ENCODE measurements around the gene DBET. TPM values are rescaled to one million over a fixed set of nuclear protein-coding genes. Genes with fewer than 3 reads are reported as not detected.
"Not testable (repeated sequence)": the region's sequence is repeated elsewhere in the genome, so short reads cannot be mapped to it uniquely, and the experiment has no call there.

Gene DBET
- polyA plus RNA-seq, 3 donors, result not detected

DNA sequence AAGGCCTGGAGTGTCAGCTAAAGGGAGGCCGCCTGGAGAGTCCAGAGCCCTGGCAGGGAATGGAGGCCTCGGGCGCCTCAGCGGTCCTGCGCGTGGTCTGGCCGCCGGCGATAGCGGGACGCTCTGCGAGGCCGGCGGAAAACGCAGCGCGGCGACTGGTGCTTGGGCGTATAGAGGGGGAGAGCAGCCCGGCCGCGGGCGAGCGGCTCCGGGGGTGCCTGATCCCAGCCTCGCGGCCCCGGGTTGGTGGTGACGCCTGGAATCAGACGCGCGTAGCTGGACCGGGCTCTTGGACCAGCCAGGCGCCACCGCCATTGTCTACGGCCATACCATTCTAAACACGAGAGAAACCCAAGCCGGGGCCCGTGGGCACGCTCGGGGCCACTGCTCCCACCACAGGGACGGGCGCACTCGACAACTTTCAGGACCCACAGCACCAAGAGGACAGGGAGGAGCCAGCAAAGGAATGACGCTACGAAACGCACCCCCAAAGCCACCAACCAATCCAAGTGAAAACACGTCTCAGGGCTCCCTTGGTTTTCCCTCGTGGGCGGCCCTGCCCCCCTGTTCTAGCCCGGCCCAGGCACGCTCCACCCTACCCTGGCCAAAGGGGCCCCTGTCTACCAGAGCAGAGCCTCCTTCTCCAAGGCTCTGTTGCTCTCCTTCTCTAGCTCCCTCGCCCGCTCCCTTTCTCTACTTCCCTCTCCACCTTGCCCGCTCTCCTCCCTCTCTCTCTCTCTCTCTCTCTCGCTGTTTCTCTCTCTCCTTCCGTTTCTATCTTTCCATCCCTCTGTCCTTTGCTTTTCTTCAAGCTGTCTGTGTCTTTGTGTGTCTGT is 45.1 kb upstream of the DBET start:
- Mint-ChIP-seq H3K27ac (no peak overlapping the region), H3K36me3 (peaks cover 0 to 3% of the 10 kb centered on the region in 2 donors), H3K27me3 (ENCODE audit: low read depth in 3 of 3) (peaks cover 75 to 85% (median 76%) of the 10 kb centered on the region in 3 donors), H3K4me1 (peaks cover 28% of the 10 kb centered on the region), H3K9me3 (peaks cover 4 to 50% (median 39%) of the 10 kb centered on the region in 7 donors), H3K4me3 (peak overlapping the region in 1 of 2 donors; percentile 82)
- WGBS (ENCODE audit: insufficient coverage), result 4% methylated on average over 52 of the region's 57 CpGs
- H3K4me1 ChIP-seq (ENCODE audit: control insufficient read depth in 1 of 2, insufficient read depth in 2 of 2, low read length in 2 of 2), result no peaks in the 10 kb centered on the region
- H2AFZ ChIP-seq (ENCODE audit: insufficient read depth, low read depth, low read length, poor library complexity, severe bottlenecking), result no peak overlapping the region
- H3K27me3 ChIP-seq (ENCODE audit: control insufficient read depth in 2 of 2, insufficient read depth in 2 of 2, low read length in 2 of 2), result peaks cover 45 to 77% of the 10 kb centered on the region in 2 donors
- TF ChIP-seq, protein P1, sequence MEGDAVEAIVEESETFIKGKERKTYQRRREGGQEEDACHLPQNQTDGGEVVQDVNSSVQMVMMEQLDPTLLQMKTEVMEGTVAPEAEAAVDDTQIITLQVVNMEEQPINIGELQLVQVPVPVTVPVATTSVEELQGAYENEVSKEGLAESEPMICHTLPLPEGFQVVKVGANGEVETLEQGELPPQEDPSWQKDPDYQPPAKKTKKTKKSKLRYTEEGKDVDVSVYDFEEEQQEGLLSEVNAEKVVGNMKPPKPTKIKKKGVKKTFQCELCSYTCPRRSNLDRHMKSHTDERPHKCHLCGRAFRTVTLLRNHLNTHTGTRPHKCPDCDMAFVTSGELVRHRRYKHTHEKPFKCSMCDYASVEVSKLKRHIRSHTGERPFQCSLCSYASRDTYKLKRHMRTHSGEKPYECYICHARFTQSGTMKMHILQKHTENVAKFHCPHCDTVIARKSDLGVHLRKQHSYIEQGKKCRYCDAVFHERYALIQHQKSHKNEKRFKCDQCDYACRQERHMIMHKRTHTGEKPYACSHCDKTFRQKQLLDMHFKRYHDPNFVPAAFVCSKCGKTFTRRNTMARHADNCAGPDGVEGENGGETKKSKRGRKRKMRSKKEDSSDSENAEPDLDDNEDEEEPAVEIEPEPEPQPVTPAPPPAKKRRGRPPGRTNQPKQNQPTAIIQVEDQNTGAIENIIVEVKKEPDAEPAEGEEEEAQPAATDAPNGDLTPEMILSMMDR (IDR thresholded peaks at IDR 0.05), result no peak
- no peak overlapping the region for H3K4me3 ChIP-seq (replicated peaks in 1 of 3; ENCODE audit: low read depth in 2 of 3, low read length in 3 of 3)
- H3K79me2 ChIP-seq (ENCODE audit: insufficient read depth, low read length), result no peaks in the 10 kb centered on the region
- H3K9ac ChIP-seq (ENCODE audit: insufficient read depth, low read length, poor library complexity, severe bottlenecking), result no peak overlapping the region
- no peak overlapping the region for H3K4me2 ChIP-seq (replicated peaks; ENCODE audit: extremely low read depth, low read length, poor library complexity, severe bottlenecking)
- H4K20me1 ChIP-seq (ENCODE audit: insufficient read depth, low read length), result no peaks in the 10 kb centered on the region
- H3K36me3 ChIP-seq (replicated peaks in 1 of 2; ENCODE audit: control insufficient read depth in 1 of 2, insufficient read depth in 2 of 2, low read length in 2 of 2), result no peaks in the 10 kb centered on the region
- intact Hi-C loops (cut with micrococcal nuclease), result no loop called here
- no peak overlapping the region for H3K27ac ChIP-seq (ENCODE audit: low read depth in 1 of 2, low read length in 2 of 2)
- DNase-seq, result no peak
- H3K9me3 ChIP-seq (replicated peaks in 1 of 2; ENCODE audit: control insufficient read depth in 1 of 2, insufficient read depth in 1 of 2, low read length in 2 of 2), result peaks cover 7 to 40% of the 10 kb centered on the region in 2 donors

DNA sequence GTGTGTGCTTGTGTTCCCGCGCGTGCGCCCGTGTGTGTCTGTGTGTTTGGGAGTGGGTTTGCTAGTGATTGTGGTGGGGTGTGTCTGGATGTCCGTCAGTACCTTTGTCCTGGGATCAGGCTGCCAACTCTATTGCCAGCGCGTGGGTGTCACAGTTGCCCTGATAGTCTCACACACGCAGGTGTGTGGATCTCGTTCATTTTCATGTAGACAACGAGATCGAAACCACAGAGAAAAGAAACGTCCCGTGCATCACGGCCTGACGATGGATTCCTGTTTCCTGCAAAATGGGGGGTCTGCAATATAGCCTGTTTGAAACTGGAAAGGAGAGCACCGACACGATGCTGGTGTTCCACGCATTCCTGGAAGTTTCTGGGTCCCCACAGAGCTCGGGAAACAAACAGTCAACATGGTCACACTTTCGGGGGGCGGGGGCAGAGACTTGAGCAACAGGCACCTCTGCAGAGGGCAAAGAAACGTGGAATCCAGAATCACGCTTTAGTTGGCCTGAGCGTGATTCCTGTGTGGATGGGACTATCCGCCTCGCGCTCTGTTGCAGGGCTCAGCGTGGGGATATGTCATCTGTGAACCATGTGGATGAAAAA is 44.3 kb upstream of the DBET start:
- H3K36me3 Mint-ChIP-seq; H3K79me2 ChIP-seq (ENCODE audit: insufficient read depth, low read length); H3K4me3 ChIP-seq (replicated peaks in 1 of 3; ENCODE audit: low read depth in 2 of 3, low read length in 3 of 3); H4K20me1 ChIP-seq (ENCODE audit: insufficient read depth, low read length); H3K4me1 ChIP-seq (ENCODE audit: control insufficient read depth in 1 of 2, insufficient read depth in 2 of 2, low read length in 2 of 2); H3K27ac Mint-ChIP-seq; H3K4me2 ChIP-seq (replicated peaks; ENCODE audit: extremely low read depth, low read length, poor library complexity, severe bottlenecking); DNase-seq; intact Hi-C loops (cut with micrococcal nuclease); H3K9ac ChIP-seq (ENCODE audit: insufficient read depth, low read length, poor library complexity, severe bottlenecking); H3K36me3 ChIP-seq (replicated peaks in 1 of 2; ENCODE audit: control insufficient read depth in 1 of 2, insufficient read depth in 2 of 2, low read length in 2 of 2); H3K27ac ChIP-seq (ENCODE audit: low read depth in 1 of 2, low read length in 2 of 2); H2AFZ ChIP-seq (ENCODE audit: insufficient read depth, low read depth, low read length, poor library complexity, severe bottlenecking): not testable (repeated sequence)
- Mint-ChIP-seq H3K27me3 (ENCODE audit: low read depth in 3 of 3) (peaks cover 70 to 79% (median 71%) of the 10 kb centered on the region in 3 donors), H3K4me3 (peak overlapping the region in 1 of 2 donors; percentile 82), H3K4me1 (peaks cover 28% of the 10 kb centered on the region), H3K9me3 (peaks cover 4 to 47% (median 37%) of the 10 kb centered on the region in 7 donors)
- 17% methylated on average over 26 of the region's 29 CpGs for WGBS (ENCODE audit: insufficient coverage)
- H3K9me3 ChIP-seq (replicated peaks in 1 of 2; ENCODE audit: control insufficient read depth in 1 of 2, insufficient read depth in 1 of 2, low read length in 2 of 2), result peaks cover 7 to 36% of the 10 kb centered on the region in 2 donors
- H3K27me3 ChIP-seq (ENCODE audit: control insufficient read depth in 2 of 2, insufficient read depth in 2 of 2, low read length in 2 of 2), result peaks cover 44 to 72% of the 10 kb centered on the region in 2 donors
